Ishikawa (cell line): ENCODE data around the gene PPP1R36.

Experiments used
- CEBPB ChIP-seq: IDR thresholded peaks from 2 replicates; pipeline ENCODE4 v1.6.1; 2012
- CREB1 ChIP-seq: IDR thresholded peaks from 2 replicates; pipeline ENCODE4 v1.6.1; 2012; ENCODE audit warnings: low read depth
- EGR1 ChIP-seq: IDR thresholded peaks from 2 replicates; pipeline ENCODE4 v1.6.1; 2012
- EP300 ChIP-seq: IDR thresholded peaks from 2 replicates; pipeline ENCODE4 v1.6.1; 2012; ENCODE audit warnings: borderline replicate concordance
- FOXM1 ChIP-seq: IDR thresholded peaks from 2 replicates; pipeline ENCODE4 v1.6.1; 2012; ENCODE audit warnings: low read depth, borderline replicate concordance
- MAX ChIP-seq: IDR thresholded peaks from 2 replicates; pipeline ENCODE4 v1.6.1; 2012
- NFIC ChIP-seq: IDR thresholded peaks from 2 replicates; pipeline ENCODE4 v1.6.1; 2012
- RAD21 ChIP-seq: IDR thresholded peaks from 2 replicates; pipeline ENCODE4 v1.6.1; 2012; ENCODE audit warnings: low read depth
- REST ChIP-seq: IDR thresholded peaks from 2 replicates; pipeline ENCODE4 v1.6.1; 2012; ENCODE audit warnings: low read depth, mild to moderate bottlenecking
- TAF1 ChIP-seq: IDR thresholded peaks from 2 replicates; pipeline ENCODE4 v1.6.1; 2012; ENCODE audit warnings: low read depth, mild to moderate bottlenecking
- TCF12 ChIP-seq: IDR thresholded peaks from 2 replicates; pipeline ENCODE4 v1.6.1; 2012; ENCODE audit warnings: low read depth
- TEAD4 ChIP-seq: IDR thresholded peaks from 2 replicates; pipeline ENCODE4 v1.6.1; 2012
- USF1 ChIP-seq: IDR thresholded peaks from 2 replicates; pipeline ENCODE4 v1.6.1; 2012
- YY1 ChIP-seq: IDR thresholded peaks from 2 replicates; pipeline ENCODE4 v1.6.1; 2012; ENCODE audit warnings: low read depth
- ZBTB7A ChIP-seq: IDR thresholded peaks from 2 replicates; pipeline ENCODE4 v1.6.1; 2012; ENCODE audit warnings: low read depth

The PPP1R36 gene

DNA sequence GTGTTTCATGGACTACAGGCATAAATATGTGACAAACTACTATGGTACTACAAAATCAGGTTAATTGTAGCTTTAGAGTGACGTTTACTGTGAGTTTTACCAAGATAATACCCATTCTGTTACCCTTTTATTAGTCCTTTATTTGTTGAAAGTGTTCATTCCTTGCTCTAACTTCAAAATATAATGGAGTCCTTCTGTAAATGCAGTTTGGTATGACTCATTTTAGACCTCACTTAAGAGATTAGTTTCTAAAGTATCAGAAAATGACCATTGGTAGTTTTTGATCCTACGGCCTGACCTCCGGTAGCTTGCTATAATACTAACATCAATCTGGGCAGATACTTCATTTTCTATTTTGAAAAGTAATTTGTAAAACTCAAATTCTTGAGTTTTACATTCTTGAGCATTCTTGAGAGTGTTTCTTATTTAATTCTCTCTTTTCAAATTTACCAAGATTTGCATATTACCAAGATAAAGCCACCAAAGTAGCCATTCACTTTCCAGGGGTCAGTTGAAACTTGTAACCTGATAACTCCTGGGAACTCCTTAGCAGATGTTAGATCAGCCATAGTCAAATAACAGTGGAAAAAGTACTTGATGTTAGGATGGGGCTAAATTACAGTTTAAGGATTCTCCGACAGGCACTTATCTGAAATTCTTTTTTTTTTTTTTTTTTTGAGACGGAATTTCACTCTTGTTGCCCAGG is 5.0 kb upstream of the PPP1R36 start:
- TF ChIP-seq TCF12 (no peak), CREB1 (no peak), USF1 (no peak), ZBTB7A (no peak), MAX (no peak), YY1 (no peak), RAD21 (no peak), EGR1 (no peak), EP300 (no peak)

DNA sequence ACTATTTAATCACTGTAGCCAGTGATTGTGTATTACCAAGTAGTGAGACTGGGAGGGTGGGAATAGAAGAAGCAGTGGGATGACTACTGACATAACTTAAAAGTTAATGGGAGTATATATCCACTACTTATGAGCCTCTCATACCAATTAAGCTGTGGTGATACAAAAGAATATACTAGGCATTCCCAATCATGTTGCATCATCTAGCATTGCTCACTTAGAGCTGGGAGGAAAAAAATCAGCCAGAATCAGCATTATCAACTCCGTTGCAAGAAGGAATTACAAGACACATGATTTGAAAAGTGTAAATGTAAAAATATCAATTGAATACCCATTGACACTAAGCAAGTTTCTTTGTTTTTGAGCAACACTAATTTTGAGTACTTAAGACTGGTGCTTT is 745 bp upstream of the PPP1R36 start:
- TF ChIP-seq YY1 (no peak), ZBTB7A (no peak), RAD21 (no peak)

DNA sequence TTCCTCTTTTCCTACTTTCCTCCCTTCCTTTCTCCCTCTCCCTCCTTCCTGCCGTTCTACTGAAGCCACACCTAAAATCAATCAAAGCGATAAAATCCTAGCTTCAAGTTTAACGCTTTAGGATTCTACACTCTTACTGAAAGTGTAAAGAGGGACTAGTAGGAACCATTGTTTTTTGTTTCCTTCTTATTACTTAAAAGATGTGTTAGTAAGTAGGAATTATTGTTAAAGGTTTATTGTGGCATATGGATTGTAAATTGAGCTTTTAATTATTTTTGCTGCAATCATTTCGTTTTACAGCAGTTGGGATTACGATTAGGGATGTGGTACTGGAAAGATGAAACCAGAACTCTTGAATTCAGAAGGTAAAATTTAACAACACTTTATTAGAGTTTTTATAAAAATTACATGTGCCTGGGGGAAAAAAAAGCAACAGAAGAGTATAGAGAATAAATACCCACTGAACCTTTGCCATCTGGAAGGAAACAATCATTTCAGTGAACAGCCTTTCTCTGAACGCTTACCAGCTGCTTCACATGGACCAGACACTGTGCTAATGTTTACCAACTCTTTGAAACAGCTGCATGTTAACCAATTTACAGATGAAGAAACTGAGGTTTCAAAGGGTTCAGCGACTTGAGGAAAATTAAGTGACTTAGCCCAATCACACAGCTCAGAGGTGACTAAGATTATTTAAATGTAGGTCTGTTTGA is 1.0 kb downstream of the PPP1R36 start:
- TF ChIP-seq REST = no peak
- no peak for TF ChIP-seq MAX
- no peak for TF ChIP-seq RAD21
- TF ChIP-seq NFIC = no peak
- no peak for TF ChIP-seq TEAD4
- no peak for TF ChIP-seq USF1
- no peak for TF ChIP-seq TCF12
- TF ChIP-seq TAF1 = no peak
- TF ChIP-seq YY1 = no peak
- no peak for TF ChIP-seq EGR1
- TF ChIP-seq CEBPB = no peak
- TF ChIP-seq EP300 = no peak
- TF ChIP-seq ZBTB7A = no peak

DNA sequence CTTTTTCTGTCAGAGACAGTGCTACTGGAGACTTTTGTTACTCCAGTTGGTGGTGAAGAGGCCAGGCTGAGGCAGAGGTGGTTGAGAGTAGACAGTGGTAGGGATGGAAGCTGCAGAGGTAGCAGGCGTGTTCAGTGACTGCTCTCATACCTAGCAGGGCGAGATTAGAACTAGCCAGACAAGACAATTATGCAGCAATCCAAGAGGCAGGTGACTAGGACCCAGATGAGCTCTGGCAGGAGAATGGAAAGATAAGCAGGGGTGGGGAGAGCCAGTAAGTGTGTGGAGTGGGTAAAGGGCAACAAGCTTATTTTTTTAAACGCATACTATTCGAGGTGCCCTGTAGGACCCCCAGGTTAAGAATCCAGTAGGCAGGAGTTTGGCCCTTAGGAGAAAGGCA is 4.8 kb downstream of the PPP1R36 start:
- TF ChIP-seq FOXM1 (no peak), REST (no peak), YY1 (no peak), TEAD4 (no peak), EP300 (no peak), CEBPB (no peak), USF1 (no peak), MAX (no peak), CREB1 (no peak)

DNA sequence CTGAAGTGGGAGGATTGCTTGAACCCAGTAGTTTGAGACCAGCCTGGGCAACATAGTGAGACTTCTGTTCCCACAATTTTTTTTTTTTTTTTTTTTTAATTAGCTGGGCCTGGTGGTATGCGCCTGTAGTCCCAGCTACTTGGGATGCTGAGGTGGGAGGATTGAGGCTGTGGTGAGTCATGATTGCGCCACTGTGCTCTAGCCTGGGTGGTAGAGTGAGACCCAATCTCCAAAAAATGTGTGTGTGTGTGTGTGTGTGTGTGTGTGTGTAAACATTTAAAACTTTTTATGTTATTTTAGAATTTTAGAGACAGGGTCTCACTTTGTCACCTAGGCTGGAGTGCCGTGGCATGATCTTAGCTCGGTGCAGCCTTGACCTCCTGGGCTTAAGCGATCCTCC is 6.8 kb downstream of the PPP1R36 start:
- no peak for TF ChIP-seq FOXM1
- no peak for TF ChIP-seq USF1
- TF ChIP-seq TEAD4 = no peak
- no peak for TF ChIP-seq MAX
- TF ChIP-seq CEBPB = 0 out of 2 replicates have a peak, but pooled peaks have one; percentile 26
- no peak for TF ChIP-seq TAF1
- no peak for TF ChIP-seq RAD21
- TF ChIP-seq NFIC = no peak
